IPS-18a (cell line): ENCODE measurements around the gene SLC18B1.
A peak's percentile ranks its signal among the peaks of the same experiment; 100 is the strongest.
"Not testable (repeated sequence)": the region's sequence is repeated elsewhere in the genome, so short reads cannot be mapped to it uniquely, and the experiment has no call there.

Experiments
- H3K27ac ChIP-seq: one replicate; pipeline ENCODE4 v1.5.1; 2013; ENCODE audit warnings: low read length
- H3K27me3 ChIP-seq: one replicate; pipeline ENCODE4 v1.6.1; 2013; ENCODE audit warnings: mild to moderate bottlenecking, low read length; ENCODE audit not compliant: control insufficient read depth, insufficient read depth
- H3K36me3 ChIP-seq: one replicate; pipeline ENCODE4 v1.6.1; 2013; ENCODE audit warnings: low read depth, low read length; ENCODE audit not compliant: control insufficient read depth
- H3K4me1 ChIP-seq: one replicate; pipeline ENCODE4 v1.6.1; 2013; ENCODE audit warnings: low read depth, low read length; ENCODE audit not compliant: control insufficient read depth
- H3K4me3 ChIP-seq: one replicate; pipeline ENCODE4 v1.5.1; 2013; ENCODE audit warnings: low read length
- H3K9ac ChIP-seq: one replicate; pipeline ENCODE4 v1.6.1; 2013; ENCODE audit warnings: mild to moderate bottlenecking, low read length, moderate library complexity
- H3K9me3 ChIP-seq: one replicate; pipeline ENCODE4 v1.6.1; 2013; ENCODE audit warnings: low read depth, low read length; ENCODE audit not compliant: control insufficient read depth

Gene SLC18B1

DNA sequence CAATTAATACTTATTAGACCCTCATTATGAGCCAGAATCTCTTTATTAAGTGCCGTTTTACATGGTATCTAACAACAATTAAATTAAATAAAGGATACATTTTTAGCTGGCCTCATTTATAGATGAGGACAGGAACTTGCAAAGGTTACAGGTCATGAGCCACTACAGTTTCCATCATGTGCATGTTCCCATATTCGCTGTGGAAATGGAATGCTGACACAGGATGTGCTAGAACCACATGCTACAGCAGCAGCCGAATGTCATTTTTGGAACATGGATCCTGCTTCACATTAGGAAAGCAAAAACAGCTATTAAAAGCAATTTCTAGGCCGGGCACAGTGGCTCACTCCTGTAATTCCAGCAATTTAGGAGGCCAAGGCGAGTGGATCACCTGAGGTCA, 5.9 kb downstream of the SLC18B1 start:
- Histone ChIP-seq H3K9me3 (no peaks in the 10 kb centered on the region), H3K27me3 (no peaks in the 10 kb centered on the region), H3K4me3 (no peak overlapping the region), H3K27ac (no peak overlapping the region), H3K36me3 (peaks cover 26% of the 10 kb centered on the region), H3K4me1 (peaks cover under 1% of the 10 kb centered on the region), H3K9ac (no peak overlapping the region)

DNA sequence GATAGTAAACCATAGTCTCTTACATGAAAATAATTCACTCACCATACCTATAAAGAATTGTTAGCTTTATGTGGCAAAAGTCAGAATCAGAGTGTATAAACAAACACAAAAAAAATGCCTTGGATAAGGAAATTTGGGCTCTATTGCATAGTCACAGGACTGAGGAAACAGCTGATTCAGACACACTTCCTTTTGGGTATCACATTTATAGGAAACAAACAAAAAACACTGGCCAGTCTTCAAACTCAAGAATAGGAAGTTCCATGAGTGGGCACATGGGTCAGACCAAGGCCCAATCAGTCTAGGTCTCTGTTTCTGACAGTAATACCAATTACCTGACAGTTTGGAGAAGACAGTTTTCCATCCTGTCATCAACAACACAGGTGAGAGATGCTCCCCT, 8.0 kb downstream of the SLC18B1 start:
- H3K4me3 ChIP-seq, result no peak overlapping the region
- H3K9me3 ChIP-seq, result no peaks in the 10 kb centered on the region
- no peak overlapping the region for H3K27ac ChIP-seq
- peaks cover 27% of the 10 kb centered on the region for H3K36me3 ChIP-seq
- no peak overlapping the region for H3K9ac ChIP-seq
- H3K4me1 ChIP-seq, result no peaks in the 10 kb centered on the region
- no peaks in the 10 kb centered on the region for H3K27me3 ChIP-seq

DNA sequence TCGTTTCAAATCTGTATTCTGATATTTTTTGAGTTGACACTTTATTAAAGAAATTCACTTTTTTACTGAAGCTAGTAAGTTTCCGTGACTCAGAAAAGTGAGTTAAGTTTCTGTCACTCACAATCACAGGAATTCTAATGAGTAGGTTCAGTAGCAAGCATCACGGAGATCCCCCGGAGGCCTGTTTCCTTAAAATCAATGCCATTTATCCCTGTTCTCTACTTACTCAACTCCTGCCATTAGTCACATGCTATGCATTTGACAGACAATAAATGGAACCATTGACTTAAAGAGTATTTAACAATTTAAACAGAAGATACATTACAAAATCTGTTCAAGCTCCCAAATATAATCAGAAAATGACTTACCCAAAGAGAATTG, 9.1 kb downstream of the SLC18B1 start:
- Histone ChIP-seq H3K27me3 (no peaks in the 10 kb centered on the region), H3K9me3 (no peaks in the 10 kb centered on the region), H3K36me3 (peaks cover 29% of the 10 kb centered on the region), H3K4me3 (no peak overlapping the region), H3K27ac (no peak overlapping the region), H3K4me1 (no peaks in the 10 kb centered on the region), H3K9ac (no peak overlapping the region)

DNA sequence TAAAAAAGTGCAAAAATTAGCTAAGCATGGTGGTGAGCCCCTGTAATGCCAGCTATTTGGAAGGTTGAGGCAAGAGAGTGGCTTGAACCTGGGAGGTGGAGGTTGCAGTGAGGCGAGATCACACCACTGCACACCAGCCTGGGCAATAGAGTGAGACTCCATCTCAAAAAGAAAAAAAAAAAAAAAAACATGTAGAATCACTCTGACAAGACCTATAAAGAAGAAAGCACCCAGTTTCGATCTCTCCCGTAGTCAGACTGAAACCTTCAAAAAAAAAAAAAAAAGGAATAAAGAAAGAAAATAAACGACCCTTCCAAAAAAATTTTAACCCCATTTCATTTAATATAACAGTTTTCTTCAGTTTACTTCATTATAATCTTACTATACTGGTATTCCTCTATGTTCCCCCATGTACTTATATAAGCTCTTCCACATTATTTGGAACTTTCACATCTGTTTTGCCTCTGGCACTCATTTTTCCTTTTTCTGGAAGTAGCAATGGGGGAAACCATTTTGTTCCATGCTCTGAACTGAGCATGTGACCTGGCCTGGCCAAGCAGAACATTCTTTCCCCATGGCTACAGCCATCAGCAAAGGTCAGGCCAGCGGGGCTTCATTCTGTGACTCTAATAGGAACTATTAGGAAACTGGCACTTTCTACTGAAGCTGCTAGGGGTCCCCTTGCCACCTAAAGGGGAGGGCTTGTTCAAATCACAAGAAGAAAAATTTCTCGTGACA, 9.6 kb downstream of the SLC18B1 start:
- no peaks in the 10 kb centered on the region for H3K4me1 ChIP-seq
- H3K27me3 ChIP-seq, result no peaks in the 10 kb centered on the region
- H3K4me3 ChIP-seq, result no peak overlapping the region
- peaks cover 28% of the 10 kb centered on the region for H3K36me3 ChIP-seq
- no peaks in the 10 kb centered on the region for H3K9me3 ChIP-seq
- H3K27ac ChIP-seq, result no peak overlapping the region
- H3K9ac ChIP-seq, result no peak overlapping the region

DNA sequence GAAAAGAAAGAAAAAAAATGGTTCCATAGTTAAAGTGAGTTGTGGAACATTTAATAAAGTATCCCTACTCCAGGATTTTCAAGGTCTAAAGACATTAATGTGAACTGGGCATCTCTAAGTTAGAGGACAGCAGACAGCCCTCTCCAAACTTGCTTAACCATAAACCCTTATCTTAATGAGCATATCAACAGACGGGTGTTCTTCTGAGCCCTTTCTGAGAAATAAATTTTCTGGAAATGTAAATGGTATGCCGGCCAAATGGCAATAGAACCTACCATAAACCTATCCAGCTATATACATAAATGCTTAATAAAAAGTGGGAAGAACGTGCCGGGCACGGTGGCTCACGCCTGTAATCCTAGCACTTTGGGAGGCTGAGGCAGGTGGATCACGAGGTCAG, 12.5 kb downstream of the SLC18B1 start:
- no peak overlapping the region for H3K27ac ChIP-seq
- no peaks in the 10 kb centered on the region for H3K9me3 ChIP-seq
- no peak overlapping the region for H3K9ac ChIP-seq
- H3K4me3 ChIP-seq, result no peak overlapping the region
- H3K4me1 ChIP-seq, result no peaks in the 10 kb centered on the region
- H3K36me3 ChIP-seq, result peaks cover 23% of the 10 kb centered on the region
- H3K27me3 ChIP-seq, result no peaks in the 10 kb centered on the region

DNA sequence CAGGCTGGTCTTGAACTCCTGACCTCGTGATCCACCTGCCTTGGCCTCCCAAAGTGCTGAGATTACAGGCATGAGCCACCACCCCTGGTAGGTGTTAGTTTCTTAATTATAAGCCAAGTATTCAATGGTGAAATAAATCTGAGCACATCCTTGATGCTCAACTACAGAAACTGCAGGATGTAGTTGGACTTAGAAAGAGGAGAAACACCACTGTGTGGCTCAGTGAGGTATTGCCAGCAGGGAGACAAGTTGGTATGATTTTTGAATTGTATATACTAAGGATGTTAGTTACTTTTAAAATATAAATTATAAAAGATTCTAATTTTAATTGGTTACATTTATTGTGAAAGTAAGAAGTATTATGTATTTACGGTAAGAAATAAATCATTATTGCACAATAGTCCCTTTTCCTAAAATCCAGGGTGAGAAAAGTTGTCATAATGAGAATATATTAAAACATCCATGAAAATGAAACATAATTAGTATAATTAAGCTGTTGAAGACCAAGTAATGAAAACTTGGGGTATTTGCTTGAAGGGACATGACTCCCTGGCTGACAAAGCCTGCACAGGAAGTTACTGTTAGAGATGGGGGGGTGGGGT, 17.6 kb downstream of the SLC18B1 start:
- H3K9ac ChIP-seq, result no peak overlapping the region
- no peak overlapping the region for H3K27ac ChIP-seq
- H3K27me3 ChIP-seq, result no peaks in the 10 kb centered on the region
- no peaks in the 10 kb centered on the region for H3K4me1 ChIP-seq
- H3K36me3 ChIP-seq, result peaks cover 17% of the 10 kb centered on the region
- no peaks in the 10 kb centered on the region for H3K9me3 ChIP-seq
- H3K4me3 ChIP-seq, result no peak overlapping the region

DNA sequence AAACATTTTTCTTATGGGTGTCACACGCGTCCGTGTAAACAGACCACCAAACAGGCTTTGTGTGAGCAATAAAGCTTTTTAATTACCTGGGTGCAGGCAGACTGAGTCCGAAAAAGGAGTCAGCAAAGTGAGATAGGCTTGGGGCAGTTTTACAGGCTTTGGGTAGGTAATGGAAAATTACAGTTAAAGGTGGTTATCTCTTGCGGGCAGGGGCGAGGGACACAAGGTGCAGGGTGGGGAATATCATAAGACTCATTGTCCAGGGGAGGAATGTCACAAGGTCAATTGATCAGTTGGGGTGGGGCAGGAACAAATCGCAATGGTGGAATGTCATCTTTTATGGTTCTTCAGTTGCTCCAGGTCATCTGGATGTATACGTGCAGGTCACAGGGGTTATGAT, 20.6 kb downstream of the SLC18B1 start:
- H3K4me1 ChIP-seq, H3K9ac ChIP-seq, H3K4me3 ChIP-seq, H3K9me3 ChIP-seq, H3K27me3 ChIP-seq, H3K27ac ChIP-seq: not testable (repeated sequence)
- H3K36me3 ChIP-seq, result peaks cover 19% of the 10 kb centered on the region

DNA sequence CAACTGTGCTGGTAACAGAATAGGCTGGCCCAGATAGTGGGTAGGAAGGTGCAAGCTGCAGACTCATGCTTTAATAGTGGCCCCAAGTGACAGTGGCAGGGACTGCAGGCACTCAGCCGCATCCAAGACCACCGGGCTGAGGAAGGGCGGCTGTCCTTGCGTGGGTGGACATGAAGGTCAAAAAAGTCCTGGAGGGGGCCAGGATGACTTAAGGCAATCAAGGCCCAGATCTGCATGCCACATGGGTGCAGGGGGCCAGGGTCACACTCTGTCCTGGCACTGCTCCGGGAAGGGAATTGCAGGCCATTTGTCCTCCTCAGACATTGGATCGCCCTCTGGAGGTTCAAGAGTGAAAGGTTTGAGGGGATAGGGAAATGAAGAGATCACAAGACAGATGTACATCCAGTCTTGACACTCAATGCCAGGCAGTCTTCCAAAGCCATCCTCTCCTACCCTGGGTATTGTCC, 30.4 kb downstream of the SLC18B1 start:
- no peaks in the 10 kb centered on the region for H3K9me3 ChIP-seq
- peak overlapping the region; percentile 45 for H3K4me3 ChIP-seq
- H3K27me3 ChIP-seq, result no peaks in the 10 kb centered on the region
- no peak overlapping the region for H3K27ac ChIP-seq
- H3K36me3 ChIP-seq, result no peaks in the 10 kb centered on the region
- no peak overlapping the region for H3K9ac ChIP-seq
- H3K4me1 ChIP-seq, result no peaks in the 10 kb centered on the region

DNA sequence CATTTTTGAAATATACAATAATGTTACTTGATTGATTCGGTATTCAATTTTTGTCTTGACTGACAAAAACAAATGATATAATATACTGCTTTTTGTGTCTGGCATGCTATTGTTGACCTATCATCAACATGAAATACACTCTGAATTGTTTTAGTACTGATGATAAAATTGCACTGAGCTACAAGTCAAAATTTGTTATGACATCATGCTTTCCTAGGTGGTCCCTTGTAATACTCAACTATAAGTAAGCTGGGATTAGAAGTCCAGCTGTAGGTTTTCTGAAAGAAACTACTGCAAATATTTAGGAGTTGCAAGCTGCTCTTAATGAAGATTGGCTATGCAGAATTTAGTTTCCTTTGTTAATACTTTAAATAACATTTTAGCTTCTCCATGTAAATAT, 32.9 kb downstream of the SLC18B1 start:
- Histone ChIP-seq H3K9me3 (no peaks in the 10 kb centered on the region), H3K36me3 (no peaks in the 10 kb centered on the region), H3K4me3 (no peak overlapping the region), H3K4me1 (no peaks in the 10 kb centered on the region), H3K27me3 (no peaks in the 10 kb centered on the region), H3K27ac (no peak overlapping the region), H3K9ac (no peak overlapping the region)

DNA sequence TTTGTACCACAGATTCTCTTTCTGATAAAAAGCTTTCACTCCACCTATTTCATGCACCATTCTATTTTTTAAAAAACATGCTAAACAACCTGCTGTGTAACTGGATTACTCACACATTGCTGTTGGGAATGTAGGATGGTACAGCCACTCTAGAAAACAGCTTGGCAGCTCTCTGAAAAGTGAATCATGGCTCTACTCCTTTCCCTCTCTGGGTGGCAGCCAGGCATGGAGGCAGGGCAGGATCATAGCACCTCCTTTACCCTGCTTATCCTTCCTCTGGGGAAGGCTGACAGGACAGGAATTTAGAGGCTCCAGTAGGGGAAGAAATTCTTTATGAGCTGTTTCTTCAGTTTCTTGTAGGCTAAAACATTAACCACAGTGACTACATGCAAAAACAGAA, 34.1 kb downstream of the SLC18B1 start:
- H3K27ac ChIP-seq, result no peak overlapping the region
- no peak overlapping the region for H3K9ac ChIP-seq
- H3K4me1 ChIP-seq, result no peaks in the 10 kb centered on the region
- H3K9me3 ChIP-seq, result no peaks in the 10 kb centered on the region
- H3K4me3 ChIP-seq, result no peak overlapping the region
- H3K36me3 ChIP-seq, result no peaks in the 10 kb centered on the region
- H3K27me3 ChIP-seq, result no peaks in the 10 kb centered on the region

DNA sequence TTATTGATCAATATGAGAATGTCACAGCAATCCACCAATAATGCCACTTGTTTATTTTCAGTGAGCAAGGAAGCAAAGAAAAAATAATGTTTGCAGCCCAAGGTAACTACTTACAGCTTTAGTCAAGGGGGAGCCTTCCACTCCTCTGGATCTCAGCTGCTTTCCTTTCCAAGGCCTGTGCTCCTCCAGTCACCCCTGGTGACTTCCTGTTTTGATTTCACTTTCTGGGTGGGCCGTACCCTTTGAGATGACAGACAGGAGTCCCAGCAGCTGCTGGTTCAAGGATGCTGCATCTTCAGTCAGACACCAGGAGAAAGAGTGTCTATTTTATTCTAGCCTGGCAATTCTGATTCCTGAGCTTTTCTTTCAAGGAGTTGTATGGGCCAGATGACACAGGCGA, 35.2 kb downstream of the SLC18B1 start:
- H3K4me1 ChIP-seq, result no peaks in the 10 kb centered on the region
- H3K4me3 ChIP-seq, result no peak overlapping the region
- no peaks in the 10 kb centered on the region for H3K36me3 ChIP-seq
- no peak overlapping the region for H3K9ac ChIP-seq
- no peak overlapping the region for H3K27ac ChIP-seq
- no peaks in the 10 kb centered on the region for H3K9me3 ChIP-seq
- H3K27me3 ChIP-seq, result no peaks in the 10 kb centered on the region

DNA sequence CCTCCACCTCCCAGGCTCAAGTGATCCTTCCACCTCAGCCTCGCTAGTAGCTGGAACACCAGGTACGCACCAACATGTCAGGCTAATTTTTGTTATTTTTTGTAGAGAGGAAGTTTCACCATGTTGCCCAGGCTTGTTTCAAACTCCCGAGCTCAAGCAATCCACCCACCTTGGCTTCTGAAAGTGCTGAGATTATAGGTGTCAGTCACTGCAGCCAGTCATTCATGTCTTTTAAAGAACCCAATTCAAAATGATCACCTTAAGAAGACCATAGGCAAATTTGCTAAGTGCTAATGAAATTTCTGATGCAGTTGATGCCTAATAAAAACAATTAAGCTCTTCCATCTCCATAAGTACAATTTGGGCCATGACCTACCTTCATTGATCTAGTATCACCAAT, 38.2 kb downstream of the SLC18B1 start:
- Histone ChIP-seq H3K9ac (no peak overlapping the region), H3K27me3 (no peaks in the 10 kb centered on the region), H3K4me3 (no peak overlapping the region), H3K27ac (no peak overlapping the region), H3K9me3 (no peaks in the 10 kb centered on the region), H3K4me1 (no peaks in the 10 kb centered on the region), H3K36me3 (no peaks in the 10 kb centered on the region)
